IMR-90 (cell line): ENCODE measurements around the gene ICAM4. TPM values are rescaled to one million over a fixed set of nuclear protein-coding genes. Genes with fewer than 3 reads are reported as not detected.
A peak's percentile ranks its signal among the peaks of the same experiment; 100 is the strongest.

ENCODE experiments used
- ATAC-seq: fragments of 200-7000 bp; cut with Tn5 transposase; 2 replicates; pipeline ENCODE4 v1.9.1; 2020; ENCODE audit warnings: low read depth, mild to moderate bottlenecking, moderate library complexity
- BruUV-seq: library from RNA; stranded (reverse); fragments of 400-500 nt; replicated peaks from 2 replicates; lab custom pipeline; 2021; lab: Mats Ljungman, UMichigan
- CTCF ChIA-PET: fragments of 300-600 bp; formaldehyde crosslinking; extraction: SDS; loops from one replicate; lab custom pipeline; 2021; ENCODE audit warnings: antibody characterized with exemption; lab: Yijun Ruan, JAX
- POLR2A ChIA-PET: fragments of 300-600 bp; sonication (Branson Sonifier 250); formaldehyde crosslinking; loops from one replicate; lab custom pipeline; 2022; ENCODE audit warnings: antibody characterized with exemption; ENCODE audit not compliant: unreplicated experiment; lab: Charles Lee
- DNase-seq: peaks from one replicate; pipeline ENCODE4 v3.0.0; 2013
- H2AFZ ChIP-seq: replicated peaks from 2 replicates; pipeline ENCODE3; 2013; ENCODE audit warnings: low read length, mild to moderate bottlenecking; ENCODE audit not compliant: poor library complexity
- H2AK5ac ChIP-seq: 2 replicates; pipeline ENCODE4 v1.6.1; 2013; ENCODE audit warnings: low read depth, low read length, inconsistent platforms
- H2AK9ac ChIP-seq: replicated peaks from 2 replicates; pipeline ENCODE3; 2013; ENCODE audit warnings: mild to moderate bottlenecking, low read depth, low read length, moderate library complexity; ENCODE audit not compliant: poor library complexity
- H2BK120ac ChIP-seq: 2 replicates; pipeline ENCODE4 v1.6.1; 2013; ENCODE audit warnings: low read depth, low read length, inconsistent platforms
- H2BK15ac ChIP-seq: 3 replicates; pipeline ENCODE4 v1.6.1; 2013; ENCODE audit warnings: low read depth, low read length, inconsistent platforms
- H2BK20ac ChIP-seq: 2 replicates; pipeline ENCODE4 v1.6.1; 2013; ENCODE audit warnings: low read depth, mild to moderate bottlenecking, inconsistent platforms, low read length, moderate library complexity
- H2BK5ac ChIP-seq: 2 replicates; pipeline ENCODE4 v1.6.1; 2013; ENCODE audit warnings: mild to moderate bottlenecking, low read depth, low read length, inconsistent platforms; ENCODE audit not compliant: poor library complexity, severe bottlenecking
- H3K14ac ChIP-seq: replicated peaks from 2 replicates; pipeline ENCODE4 v1.6.1; 2013; ENCODE audit warnings: low read depth, low read length, inconsistent platforms
- H3K18ac ChIP-seq: 2 replicates; pipeline ENCODE4 v1.6.1; 2013; ENCODE audit warnings: low read depth, low read length, control low read depth
- H3K23ac ChIP-seq: 2 replicates; pipeline ENCODE4 v1.6.1; 2013; ENCODE audit warnings: low read depth, low read length, inconsistent platforms
- H3K27ac ChIP-seq: 2 replicates; pipeline ENCODE4 v1.5.1; 2013; ENCODE audit warnings: mild to moderate bottlenecking, control low read depth, low read length; ENCODE audit not compliant: insufficient read depth
- H3K27me3 ChIP-seq: 2 replicates; pipeline ENCODE4 v1.6.1; 2013; ENCODE audit warnings: low read length; ENCODE audit not compliant: control insufficient read depth, insufficient read depth
- H3K36me3 ChIP-seq: 2 replicates; pipeline ENCODE4 v1.6.1; 2013; ENCODE audit warnings: low read length, mixed read lengths; ENCODE audit not compliant: control insufficient read depth, insufficient read depth
- H3K4ac ChIP-seq: 2 replicates; pipeline ENCODE4 v1.6.1; 2013; ENCODE audit warnings: low read depth, low read length, inconsistent platforms
- H3K4me1 ChIP-seq: 2 replicates; pipeline ENCODE4 v1.6.1; 2013; ENCODE audit warnings: low read length, mixed read lengths; ENCODE audit not compliant: control insufficient read depth, insufficient read depth
- H3K4me2 ChIP-seq: 2 replicates; pipeline ENCODE4 v1.6.1; 2013; ENCODE audit warnings: low read depth, mild to moderate bottlenecking, control low read depth, low read length, moderate library complexity
- H3K4me3 ChIP-seq: 2 replicates; pipeline ENCODE4 v1.5.1; 2013; ENCODE audit warnings: low read depth, mild to moderate bottlenecking, control low read depth, low read length, moderate library complexity; ENCODE audit not compliant: insufficient read depth
- H3K56ac ChIP-seq: 2 replicates; pipeline ENCODE4 v1.6.1; 2013; ENCODE audit warnings: low read length, inconsistent platforms; ENCODE audit not compliant: insufficient read depth; ENCODE audit errors: extremely low read depth
- H3K79me1 ChIP-seq, 2 experiments: 2 replicates each; pipeline ENCODE4 v1.6.1; 2013; ENCODE audit warnings: low read length in 2 of 2, inconsistent platforms in 1 of 2, low read depth in 1 of 2
- H3K9ac ChIP-seq: 2 replicates; pipeline ENCODE4 v1.6.1; 2013; ENCODE audit warnings: low read depth, low read length, control low read depth
- H3K9me1 ChIP-seq: 2 replicates; pipeline ENCODE4 v1.6.1; 2013; ENCODE audit warnings: low read length, inconsistent platforms; ENCODE audit not compliant: insufficient read depth
- H3K9me3 ChIP-seq: 2 replicates; pipeline ENCODE4 v1.6.1; 2013; ENCODE audit warnings: low read length; ENCODE audit not compliant: control insufficient read depth, insufficient read depth
- H4K20me1 ChIP-seq: 2 replicates; pipeline ENCODE4 v1.6.1; 2013; ENCODE audit warnings: low read length, inconsistent platforms; ENCODE audit not compliant: insufficient read depth
- H4K5ac ChIP-seq: 2 replicates; pipeline ENCODE4 v1.6.1; 2013; ENCODE audit warnings: mild to moderate bottlenecking, low read depth, low read length, control low read depth
- H4K8ac ChIP-seq, 2 experiments: 2 replicates each; pipeline ENCODE4 v1.6.1; 2013; ENCODE audit warnings: low read depth in 2 of 2, low read length in 2 of 2, control low read depth in 1 of 2, inconsistent platforms in 1 of 2
- H4K91ac ChIP-seq: 2 replicates; pipeline ENCODE4 v1.6.1; 2013; ENCODE audit warnings: low read depth, low read length, inconsistent platforms; ENCODE audit not compliant: insufficient read depth
- BHLHE40 ChIP-seq: fragments of 150-350 bp; IDR thresholded peaks from 2 replicates; pipeline ENCODE4 v1.6.1; 2016; ENCODE audit warnings: mild to moderate bottlenecking, low read depth, low read length
- CHD1 ChIP-seq: IDR thresholded peaks from 2 replicates; pipeline ENCODE4 v1.6.1; 2012; ENCODE audit warnings: low read depth, low read length, improper control_type of control experiment
- MAZ ChIP-seq: IDR thresholded peaks from 2 replicates; pipeline ENCODE4 v1.6.1; 2012; ENCODE audit warnings: low read depth, mild to moderate bottlenecking, low read length, improper control_type of control experiment, moderate library complexity, borderline replicate concordance
- RFX5 ChIP-seq: IDR thresholded peaks from 2 replicates; pipeline ENCODE4 v1.8.0; 2012; ENCODE audit warnings: low read depth, mild to moderate bottlenecking, low read length, moderate library complexity
- SMC3 ChIP-seq: fragments of 150-350 bp; IDR thresholded peaks from 2 replicates; pipeline ENCODE4 v1.6.1; 2016; ENCODE audit warnings: low read depth, mild to moderate bottlenecking, antibody characterized with exemption, low read length, moderate library complexity
- WGBS, 2 experiments: methylation state at CpG; one replicate each; pipeline versions ENCODE4 v1.1.5 to v1.1.7; 2013; ENCODE audit warnings: missing lambda C conversion rate in 2 of 2; ENCODE audit not compliant: insufficient read length in 1 of 2; ENCODE audit errors: extremely low coverage in 2 of 2; 5-methylcytosine and 5-hydroxymethylcytosine counted together
- dilution Hi-C: fragments of 300-500 bp; cut with HindIII; formaldehyde crosslinking; loops from one replicate; pipeline ENCODE4 v1.14.3; 2018; ENCODE audit warnings: low sequenced_read_pairs; ENCODE audit not compliant: unreplicated experiment
- in situ Hi-C: fragments of 300-500 bp; cut with MboI; formaldehyde crosslinking; loops from 3 replicates; pipeline ENCODE4 v1.14.3; 2019; ENCODE audit warnings: low sequenced_read_pairs, inconsistent platforms, mixed read lengths
- intact Hi-C: fragments of 100-400 bp; cut with micrococcal nuclease; formaldehyde crosslinking; loops from 2 replicates; pipeline ENCODE4 v1.10.0; 2022
- polyA plus RNA-seq, 3 experiments: library from polyadenylated mRNA; depleted of rRNA; stranded (reverse); fragments of >200 nt; gene quantifications; 2 replicates each; pipeline ENCODE4 v1.2.3, GENCODE V29; 2012; ENCODE audit warnings: low replicate concordance in 1 of 3
- total RNA-seq: library from RNA; depleted of rRNA; stranded (reverse); fragments of >200 nt; gene quantifications from 2 replicates; pipeline ENCODE4 v1.2.3, GENCODE V29; 2012

ICAM4 gene
- total and polyA plus RNA-seq, 2 of the 4 experiments (the other 2 are of a cell fraction) = 2.3 to 4.0 TPM

GRCh38 chr19:10284065-10284959 lies 2.4 kb upstream of the ICAM4 start:
- ChIA-PET POLR2A (no interaction called here), CTCF (interaction anchor here (0.5 to 2.1 kb wide), 2 partner anchors 96 to 105 kb away, joined by 4 to 5 read pairs; partner anchors contain the start of gene TYK2)
- Histone ChIP-seq H3K23ac (no peak overlapping the region), H3K79me1 (no peaks in the 10 kb centered on the region), H4K91ac (no peak overlapping the region), H3K9me3 (no peaks in the 10 kb centered on the region), H3K56ac (no peak overlapping the region), H2BK20ac (no peak overlapping the region), H3K18ac (no peak overlapping the region), H2AFZ (no peak overlapping the region), H2BK120ac (no peak overlapping the region), H4K5ac (no peak overlapping the region), H4K20me1 (no peaks in the 10 kb centered on the region), H3K4me2 (no peak overlapping the region), H2BK5ac (no peak overlapping the region), H3K4ac (no peak overlapping the region), H3K27me3 (no peaks in the 10 kb centered on the region), H3K4me1 (peaks cover 13% of the 10 kb centered on the region), H3K36me3 (peaks cover 2% of the 10 kb centered on the region; the same call in 1 of the 2 replicates), H3K14ac (no peak overlapping the region), H4K8ac (no peak overlapping the region), H3K9ac (no peak overlapping the region), H2BK15ac (no peak overlapping the region), H3K9me1 (peaks cover 12% of the 10 kb centered on the region), H2AK9ac (peak overlapping the region; percentile 71), H3K4me3 (no peak overlapping the region), H2AK5ac (no peak overlapping the region), H3K27ac (no peak overlapping the region)
- WGBS, 2 experiments = 93% methylated on average over 23 of the region's 34 CpGs; no CpG with 5 or more reads in 1 of the 2 experiments
- dilution Hi-C loops (no loop called here), in situ Hi-C loops (no loop called here), intact Hi-C loops (no loop called here)
- DNase-seq (no peak), ATAC-seq (no peak)
- no TSS peak for BruUV-seq
- TF ChIP-seq MAZ (no peak), CHD1 (no peak), SMC3 (no peak), BHLHE40 (no peak), RFX5 (no peak)
